HG03571 (cell line): ENCODE data around the gene IFNLR1.

ENCODE experiments used
- ATAC-seq: cut with Tn5 transposase; IDR thresholded peaks from one replicate; pipeline ENCODE4 v1.9.1; 2021; ENCODE audit not compliant: unreplicated experiment

Gene IFNLR1

DNA sequence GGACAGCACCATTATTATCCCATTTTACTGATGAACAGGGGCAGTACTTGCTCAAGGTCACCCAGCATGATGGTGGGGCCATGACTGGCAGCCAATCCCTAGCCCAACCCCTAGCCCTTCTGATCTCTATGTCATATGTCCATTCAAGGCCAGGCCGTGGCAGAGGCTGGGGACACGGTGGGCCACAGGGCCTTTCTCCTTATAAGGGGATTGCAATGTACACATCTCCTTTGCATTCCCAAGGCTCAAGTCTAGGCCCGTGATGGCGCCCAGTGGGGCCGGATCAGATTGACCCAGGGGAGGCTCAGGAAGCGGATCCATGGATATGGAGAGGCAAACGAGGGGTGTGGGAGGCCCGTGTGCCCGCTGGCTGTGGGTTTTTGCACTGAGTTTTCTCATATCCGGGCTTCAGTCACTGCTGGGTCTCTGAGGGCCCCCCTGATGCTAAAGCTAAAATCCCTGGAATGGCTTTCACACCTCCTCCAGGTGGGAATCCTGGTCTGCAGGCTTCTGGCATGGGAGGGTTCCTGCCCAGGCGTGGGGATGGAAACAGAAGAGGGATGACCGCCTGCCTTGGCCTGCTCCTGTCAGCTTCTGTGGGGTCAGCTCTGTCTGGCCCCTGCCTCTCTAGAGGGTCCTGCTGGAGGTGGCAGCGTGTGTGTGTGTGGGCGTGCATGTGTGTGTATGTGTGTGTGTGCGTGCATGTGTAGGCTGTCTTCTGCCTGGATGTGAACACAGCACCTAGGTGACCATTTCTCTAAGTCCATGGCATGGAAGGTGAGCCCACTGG, 77.2 kb downstream of the IFNLR1 start:
- no peak for ATAC-seq

DNA sequence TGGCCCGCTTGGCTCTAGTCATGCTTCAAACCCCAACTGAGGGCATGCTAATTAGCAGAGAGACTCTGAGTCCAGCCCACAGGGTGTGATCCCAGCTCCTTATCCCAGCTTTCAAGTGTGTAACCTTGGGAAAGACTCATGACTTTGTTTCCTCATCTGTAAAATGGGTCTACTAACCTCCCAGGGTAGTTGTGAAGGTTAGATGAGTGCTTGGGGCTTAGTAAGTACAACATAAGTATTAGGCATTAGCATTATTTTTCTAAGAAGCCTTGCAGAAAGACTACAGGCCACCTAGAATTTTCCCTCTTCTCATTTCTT, 78.0 kb downstream of the IFNLR1 start:
- ATAC-seq: no peak

DNA sequence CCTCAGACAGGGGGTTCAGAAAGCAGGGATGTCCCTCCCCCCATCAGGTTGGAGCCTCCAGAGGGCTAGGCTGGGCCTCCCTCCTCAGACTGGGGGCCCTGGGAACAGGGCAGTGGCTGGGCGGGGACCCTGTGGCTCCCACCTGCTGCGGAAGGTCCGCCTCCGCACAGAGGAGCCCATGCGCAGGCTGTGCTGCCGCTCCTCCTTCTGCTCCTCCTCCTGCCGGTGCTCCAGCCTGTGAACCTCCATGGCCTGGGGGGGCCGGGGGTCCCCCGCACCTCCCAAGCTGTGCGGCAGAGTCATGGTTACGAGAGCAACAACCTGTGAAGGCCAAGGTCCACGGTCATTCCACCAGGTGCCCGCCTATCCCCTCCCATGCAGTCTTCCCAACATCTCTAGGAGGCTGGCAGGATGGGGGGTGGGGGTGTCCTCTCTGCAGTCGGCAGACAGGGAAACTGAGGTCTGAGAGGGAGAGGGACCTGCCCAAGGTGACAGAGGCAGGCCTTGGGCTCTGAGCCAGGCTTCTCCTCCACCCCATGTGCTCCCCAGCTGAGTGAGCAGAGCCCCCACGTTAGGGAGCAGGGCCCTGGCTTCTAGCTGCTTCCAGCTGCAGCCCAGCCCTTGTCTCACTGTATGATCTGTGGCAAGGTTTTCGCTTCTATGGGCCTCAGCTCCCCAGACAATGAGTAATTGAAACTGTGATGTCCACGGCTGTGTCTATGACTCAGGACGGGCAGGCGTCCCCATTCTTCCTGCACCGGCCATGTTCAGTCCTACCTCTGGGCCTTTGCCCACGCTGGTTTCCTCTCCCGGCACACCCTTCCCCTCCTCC, 78.5 kb downstream of the IFNLR1 start:
- ATAC-seq: no peak

DNA sequence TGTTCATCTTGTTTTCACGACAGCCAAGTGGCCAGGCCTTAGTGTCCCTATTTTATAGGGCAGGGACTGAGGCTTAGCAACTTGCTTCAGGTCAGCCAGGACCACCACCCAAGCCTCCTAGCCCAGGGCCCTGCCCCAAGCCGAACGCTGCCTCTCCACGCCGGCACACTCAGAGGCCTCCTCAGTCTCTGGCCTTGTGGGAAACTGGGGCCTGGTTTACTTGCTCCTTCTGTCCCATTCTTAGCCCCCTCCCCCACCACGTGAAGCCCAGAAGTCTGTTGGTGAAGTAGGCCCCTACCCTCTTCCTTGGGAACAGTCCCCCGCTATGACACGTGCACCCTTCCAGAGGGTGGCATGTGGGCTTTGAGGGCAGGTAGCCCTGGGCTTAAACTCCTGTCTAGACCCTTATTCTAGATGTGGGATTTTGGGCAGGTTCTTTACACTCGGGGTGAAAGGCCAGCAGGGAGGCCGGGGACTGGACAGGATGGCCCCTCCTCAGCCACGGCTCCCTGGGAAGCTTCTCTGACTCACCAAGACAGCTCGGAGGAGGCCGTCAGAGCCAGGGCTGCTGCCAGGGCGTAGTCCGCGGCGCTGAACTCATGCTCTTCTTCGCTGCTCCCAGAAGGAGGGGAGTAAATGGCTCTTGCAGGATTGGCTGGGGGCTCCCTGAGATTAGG, 79.5 kb downstream of the IFNLR1 start:
- ATAC-seq: no peak

DNA sequence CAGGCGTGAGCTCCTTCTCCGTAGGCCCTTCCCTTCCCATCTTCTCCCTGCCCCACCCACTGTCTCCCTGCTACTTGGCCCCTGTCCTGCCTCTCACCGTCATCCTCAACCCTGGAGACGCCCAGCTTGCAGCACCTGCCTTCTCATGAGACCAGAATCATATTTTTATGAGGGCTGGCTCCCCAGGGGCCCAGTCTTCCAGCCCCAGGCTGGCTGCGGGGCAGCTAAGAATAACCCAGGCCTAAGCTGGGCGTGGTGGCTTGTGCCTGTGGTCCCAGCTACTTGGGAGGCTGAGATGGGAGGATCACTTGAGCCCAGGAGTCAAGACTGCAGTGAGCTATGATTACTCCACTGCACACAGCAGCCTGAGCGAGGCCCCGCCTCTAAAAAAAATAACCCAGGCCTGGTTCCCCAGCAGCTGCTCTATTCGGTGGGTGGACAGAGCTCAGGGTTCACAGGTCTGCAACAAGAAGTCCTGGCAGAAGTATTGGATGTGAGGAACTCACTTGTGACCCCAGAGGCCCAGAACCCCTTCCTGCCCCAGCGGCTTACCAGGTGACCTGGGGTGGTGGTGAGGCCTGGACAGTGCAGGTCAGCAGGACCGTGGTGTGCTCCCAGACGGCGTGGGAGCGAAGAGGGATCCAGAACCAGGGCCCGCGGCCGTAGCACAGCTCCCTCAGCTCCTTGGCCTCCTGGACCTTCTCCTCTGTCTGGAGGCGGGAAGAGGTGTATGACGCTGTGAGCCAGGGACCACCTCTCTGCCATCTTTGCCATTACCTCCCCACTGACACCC, 81.5 kb downstream of the IFNLR1 start:
- ATAC-seq: no peak

DNA sequence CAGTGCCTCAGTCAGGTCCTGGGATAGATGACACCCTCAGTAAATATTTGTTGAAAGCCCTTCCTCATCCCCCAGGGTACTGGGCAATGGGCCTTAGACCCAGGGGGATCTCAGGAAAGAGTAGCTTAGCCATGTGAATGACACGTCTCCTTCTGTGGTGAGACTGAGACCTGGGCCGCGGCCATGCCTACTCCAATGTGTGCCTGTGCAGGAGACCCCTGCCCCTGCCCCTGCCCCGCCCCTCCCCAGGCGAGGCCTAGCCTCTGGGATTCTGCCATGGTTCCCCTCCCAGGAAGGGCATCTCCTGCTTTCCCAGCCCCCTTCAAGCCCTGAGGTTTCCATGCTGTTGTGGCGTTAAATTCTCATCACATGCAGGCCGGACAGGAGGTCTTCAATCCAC, 82.2 kb downstream of the IFNLR1 start:
- ATAC-seq: no peak
